CD4-positive, alpha-beta T cell treated with Interleukin-4 for 1 hour (primary cell): ENCODE measurements around the gene A1BG.

Experiments
- DNase-seq, 2 donors: peaks; one replicate each; pipeline ENCODE4 v3.0.0-alpha.2; 2020 to 2022

Gene A1BG

GRCh38 chr19:58352760-58353671 is at the start of gene A1BG:
TSS of gene A1BG (minus strand) at chr19:58353492. CDS start at chr19:58353437, 55 bp downstream.
- DNase-seq: no peak

GRCh38 chr19:58401840-58402421 is 48.6 kb upstream of the A1BG start:
- no peak for DNase-seq

- peak; percentile 99 to 100 for DNase-seq
Measured at GRCh38 chr19:58400916-58401839, 47.9 kb upstream of the A1BG start.

- DNase-seq: no peak
Measured at GRCh38 chr19:58400316-58400915, 47.1 kb upstream of the A1BG start.

- no peak for DNase-seq
Measured at GRCh38 chr19:58399903-58400302, 46.6 kb upstream of the A1BG start.

- no peak for DNase-seq
Measured at GRCh38 chr19:58398545-58398944, 45.3 kb upstream of the A1BG start.

GRCh38 chr19:58398087-58398486 is 44.8 kb upstream of the A1BG start:
- no peak for DNase-seq

GRCh38 chr19:58397533-58398037 is 44.3 kb upstream of the A1BG start:
- DNase-seq: peak in 1 of 2 donors; percentile 7

- no peak for DNase-seq
Measured at GRCh38 chr19:58396691-58397532, 43.6 kb upstream of the A1BG start.

- no peak for DNase-seq
Measured at GRCh38 chr19:58395979-58396627, 42.8 kb upstream of the A1BG start.

- no peak for DNase-seq
Measured at GRCh38 chr19:58395220-58395978, 42.1 kb upstream of the A1BG start, which contains the start of gene RNF225. TSS of gene RNF225 (plus strand) at chr19:58395656. CDS start at chr19:58396090, 434 bp downstream.

- DNase-seq: no peak
Measured at GRCh38 chr19:58394821-58395219, 41.5 kb upstream of the A1BG start.

GRCh38 chr19:58393725-58394033 is 40.4 kb upstream of the A1BG start:
- DNase-seq: no peak

GRCh38 chr19:58392945-58393724 is 39.8 kb upstream of the A1BG start:
- DNase-seq: no peak

GRCh38 chr19:58388175-58388526 is 34.9 kb upstream of the A1BG start:
- DNase-seq: no peak

GRCh38 chr19:58387338-58388174 is 34.3 kb upstream of the A1BG start:
- no peak for DNase-seq

GRCh38 chr19:58386576-58387337 is 33.5 kb upstream of the A1BG start, which contains the start of gene RPS5:
TSS of gene RPS5 (plus strand) at chr19:58387269. CDS start at chr19:58388138, 869 bp downstream.
- DNase-seq: peak; percentile 99
